GM18873 (cell line): ENCODE data around the gene PIK3R5.
"Not testable (repeated sequence)": the region's sequence is repeated elsewhere in the genome, so short reads cannot be mapped to it uniquely, and the experiment has no call there.

Source experiments
- ATAC-seq: cut with Tn5 transposase; IDR thresholded peaks from one replicate; pipeline ENCODE4 v1.9.1; 2021; ENCODE audit warnings: mild to moderate bottlenecking, moderate library complexity, moderate number of reproducible peaks; ENCODE audit not compliant: unreplicated experiment, low FRiP score

PIK3R5 gene

GRCh38 chr17:8898636-8899035 lies 66.9 kb downstream of the PIK3R5 start:
- ATAC-seq, result no peak

- ATAC-seq, result no peak
These were observed 67.4 kb downstream of the PIK3R5 start for GRCh38 chr17:8898126-8898525.

DNA sequence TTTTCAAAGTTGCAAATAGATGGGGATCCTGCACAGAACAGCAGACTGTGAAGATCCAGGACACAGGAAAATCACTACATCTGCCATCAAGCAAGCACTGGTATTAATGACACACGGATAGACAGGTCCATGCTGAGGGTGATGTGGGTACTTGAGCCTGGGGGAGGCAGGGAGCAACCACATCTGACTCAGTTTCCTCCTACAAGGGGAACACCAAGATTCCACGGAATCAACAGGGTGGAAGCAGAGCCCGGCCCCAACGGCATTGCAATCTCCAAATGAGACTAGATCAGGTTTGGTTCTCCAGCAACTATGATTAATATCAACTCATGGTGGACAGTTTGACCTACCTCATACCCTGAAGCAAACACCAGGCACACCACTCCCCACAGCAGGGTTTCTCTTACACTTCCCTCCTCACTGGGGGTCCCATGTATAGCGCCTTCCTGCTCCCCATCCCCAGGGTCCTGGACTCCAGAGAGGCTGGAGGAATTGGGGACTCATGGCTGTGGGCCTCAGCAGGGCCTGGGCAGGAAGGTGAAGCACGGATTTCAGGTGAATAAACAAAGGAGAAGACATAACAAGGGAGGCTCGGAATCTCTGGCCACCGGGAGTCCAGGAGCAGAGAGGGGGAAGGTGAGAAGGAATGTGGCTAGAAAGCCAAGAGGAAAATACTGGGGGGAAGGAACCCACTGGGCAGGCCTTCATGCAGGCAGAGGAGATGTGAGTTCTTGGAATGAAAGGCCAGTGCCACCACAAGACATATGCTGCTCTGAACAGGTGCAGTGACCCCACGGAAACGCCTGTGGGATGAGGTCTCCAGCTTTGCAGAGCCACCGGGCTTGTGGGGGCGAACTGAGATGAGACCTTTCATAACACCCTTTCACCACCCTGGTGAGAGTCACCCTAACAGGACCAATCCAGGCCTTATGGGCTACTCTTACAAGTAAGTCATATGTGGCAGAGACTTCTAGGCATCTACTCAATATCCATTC lies 68.6 kb downstream of the PIK3R5 start:
- ATAC-seq, result no peak

DNA sequence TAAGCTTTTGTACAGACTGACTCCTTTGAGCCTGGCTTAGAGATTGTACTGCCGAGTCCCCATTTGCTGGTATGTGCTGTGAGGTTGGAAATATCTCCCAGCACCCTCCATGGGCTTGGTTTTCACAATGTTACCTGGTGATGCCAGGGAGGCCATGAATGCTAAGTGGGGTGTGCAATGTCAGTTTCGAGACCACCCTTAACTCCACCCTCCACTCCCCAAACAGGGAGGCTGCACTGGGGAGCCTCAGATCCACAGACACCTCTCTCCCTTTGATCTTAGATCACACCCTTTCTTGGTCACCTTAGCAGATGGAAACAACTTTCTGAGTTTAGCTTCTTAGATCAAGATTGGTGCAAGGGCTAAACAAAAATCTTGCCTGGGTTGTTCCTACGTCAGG lies 69.4 kb downstream of the PIK3R5 start:
- ATAC-seq, result no peak

DNA sequence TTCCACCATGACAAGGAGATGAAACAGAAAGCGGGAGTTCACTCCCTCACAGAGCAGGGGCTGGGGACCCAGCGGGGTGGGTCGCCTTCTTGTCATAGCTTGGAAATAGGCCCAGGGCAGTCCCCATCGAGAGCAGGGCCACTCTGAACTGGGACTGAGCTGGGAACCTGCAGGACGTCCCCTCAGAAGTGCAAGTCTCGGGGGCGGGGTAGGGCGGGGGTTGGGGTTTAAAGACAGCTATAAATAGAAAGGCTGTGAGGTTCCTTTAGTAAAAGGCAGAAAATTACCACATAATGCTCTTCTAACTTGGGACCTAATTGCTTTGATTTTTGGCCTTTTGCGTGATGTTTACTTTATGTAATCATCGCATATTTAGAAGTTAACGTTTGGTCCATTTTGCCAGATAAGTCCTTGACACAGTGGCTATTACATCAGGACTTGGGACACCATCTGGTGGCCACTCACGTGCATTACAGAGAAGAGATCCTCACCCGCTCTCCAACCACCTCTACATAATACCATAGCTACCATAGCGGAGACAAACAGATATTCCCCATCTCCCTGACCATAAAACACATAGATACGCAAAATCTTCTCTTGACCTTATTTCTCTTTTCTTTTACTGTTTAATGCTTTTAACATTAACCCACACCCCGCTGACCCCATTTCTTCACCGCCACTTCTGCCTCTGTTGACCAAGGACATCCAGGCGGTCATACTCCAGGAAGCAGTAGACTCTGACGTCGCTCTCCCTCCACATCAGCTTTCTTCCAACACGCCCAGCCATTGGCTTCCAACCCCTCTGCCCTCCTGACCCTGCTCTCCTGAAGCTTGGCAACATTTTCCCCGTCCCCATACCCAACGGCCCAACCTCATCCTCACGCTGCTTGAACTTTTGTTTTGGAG lies 70.6 kb downstream of the PIK3R5 start:
- ATAC-seq, result no peak

DNA sequence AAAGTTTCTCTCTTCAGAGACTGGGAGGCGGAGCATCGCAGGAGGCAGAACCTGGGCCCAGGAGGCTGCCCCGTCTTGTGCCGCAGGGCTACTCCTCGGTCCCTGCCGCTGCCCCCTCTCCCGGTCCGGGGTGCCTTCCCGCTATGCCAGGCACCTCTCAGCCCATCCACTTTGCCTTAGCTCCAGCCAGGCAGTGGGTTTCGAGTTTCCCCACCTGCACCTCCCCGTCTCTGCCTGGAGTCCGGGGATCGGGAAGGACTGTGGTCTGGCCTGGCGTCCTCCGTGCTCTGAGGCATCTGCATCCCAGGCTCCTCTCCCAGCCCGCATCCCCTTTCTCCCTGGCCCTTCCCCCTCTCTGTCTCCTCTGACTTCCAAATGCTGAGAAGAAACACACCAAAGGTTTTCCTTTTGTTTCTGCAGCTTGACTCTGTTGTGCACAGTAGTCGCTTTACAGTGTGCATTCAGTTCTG lies 71.3 kb downstream of the PIK3R5 start:
- ATAC-seq, result no peak

- ATAC-seq, result no peak
These were observed 71.8 kb downstream of the PIK3R5 start for GRCh38 chr17:8893621-8894201.

- no peak for ATAC-seq
These were observed 72.4 kb downstream of the PIK3R5 start for GRCh38 chr17:8893059-8893458.

- ATAC-seq, result no peak
These were observed 73.2 kb downstream of the PIK3R5 start for GRCh38 chr17:8892338-8892690.

- ATAC-seq, result no peak
These were observed 74.8 kb downstream of the PIK3R5 start for GRCh38 chr17:8890671-8891070.

DNA sequence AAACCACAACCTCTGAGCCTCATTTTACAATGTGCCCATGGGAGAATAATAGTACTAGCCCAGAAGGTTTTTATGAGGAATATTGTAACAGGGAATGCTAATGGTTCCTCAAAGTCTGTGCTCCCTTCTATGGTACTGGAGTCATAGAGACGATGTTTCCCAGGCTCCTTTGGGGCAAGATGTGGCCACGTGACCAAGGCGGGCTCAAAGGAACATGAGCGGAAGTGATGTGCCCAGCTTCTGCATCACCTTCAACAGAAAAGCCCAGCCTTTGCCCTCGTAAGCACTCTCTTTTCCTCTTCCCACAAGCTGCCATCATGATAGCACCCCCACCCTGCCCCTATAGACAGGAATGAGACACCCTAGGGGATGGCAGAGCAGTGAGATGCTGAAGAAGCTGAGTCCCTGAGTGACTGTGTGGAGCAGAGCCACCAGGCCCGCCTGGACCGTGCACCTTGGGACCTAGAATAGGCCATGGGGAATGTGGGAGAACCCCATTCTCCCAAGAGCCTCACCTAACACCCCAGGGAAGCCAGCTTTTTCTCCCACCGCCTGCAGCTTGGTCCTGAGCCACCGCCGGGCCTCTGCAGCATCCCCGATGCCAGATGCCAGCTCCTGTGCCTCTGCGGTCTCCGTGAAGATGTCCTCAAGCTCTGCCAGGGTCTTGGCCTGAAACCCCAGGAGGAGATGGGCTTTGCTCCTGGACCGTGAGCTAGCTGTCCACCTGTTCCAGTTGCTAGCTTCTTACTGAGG lies 75.9 kb downstream of the PIK3R5 start:
- no peak for ATAC-seq

- no peak for ATAC-seq
These were observed 76.7 kb downstream of the PIK3R5 start for GRCh38 chr17:8888704-8889302.

- ATAC-seq, result no peak
These were observed 77.4 kb downstream of the PIK3R5 start for GRCh38 chr17:8887834-8888703.

GRCh38 chr17:8887301-8887700 lies 78.2 kb downstream of the PIK3R5 start:
- ATAC-seq, result no peak

- ATAC-seq, result no peak
These were observed 79.4 kb downstream of the PIK3R5 start for GRCh38 chr17:8885967-8886684.

DNA sequence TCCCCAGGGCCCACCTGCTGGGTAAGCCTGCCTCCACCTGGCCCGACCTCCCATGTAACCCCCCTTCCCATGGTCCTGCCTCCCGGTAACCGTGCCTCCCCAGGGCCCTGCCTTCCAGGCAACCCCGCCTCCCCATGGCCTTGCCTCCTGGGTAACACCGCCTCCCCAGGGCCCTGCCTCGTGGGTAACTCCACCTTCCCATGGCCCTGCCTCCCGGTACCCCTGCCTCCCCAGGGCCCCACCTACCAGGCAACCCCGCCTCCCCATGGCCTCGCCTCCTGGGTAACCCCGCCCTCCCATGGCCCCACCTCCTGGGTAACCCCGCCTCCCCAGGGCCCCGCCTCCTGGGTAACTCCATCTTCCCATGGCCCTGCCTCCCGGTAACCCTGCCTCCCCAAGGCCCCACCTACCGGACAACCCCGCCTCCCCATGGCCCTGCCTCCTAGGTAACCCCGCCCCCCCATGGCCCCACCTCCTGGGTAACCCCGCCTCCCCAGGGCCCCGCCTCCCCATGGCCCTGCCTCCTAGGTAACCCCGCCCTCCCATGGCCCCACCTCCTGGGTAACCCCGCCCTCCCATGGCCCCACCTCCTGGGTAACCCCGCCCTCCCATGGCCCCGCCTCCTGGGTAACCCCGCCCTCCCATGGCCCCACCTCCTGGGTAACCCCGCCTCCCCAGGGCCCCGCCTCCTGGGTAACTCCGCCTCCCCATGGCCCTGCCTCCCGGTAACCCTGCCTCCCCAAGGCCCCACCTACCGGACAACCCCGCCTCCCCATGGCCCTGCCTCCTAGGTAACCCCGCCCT lies 80.1 kb downstream of the PIK3R5 start:
- not testable (repeated sequence) for ATAC-seq

DNA sequence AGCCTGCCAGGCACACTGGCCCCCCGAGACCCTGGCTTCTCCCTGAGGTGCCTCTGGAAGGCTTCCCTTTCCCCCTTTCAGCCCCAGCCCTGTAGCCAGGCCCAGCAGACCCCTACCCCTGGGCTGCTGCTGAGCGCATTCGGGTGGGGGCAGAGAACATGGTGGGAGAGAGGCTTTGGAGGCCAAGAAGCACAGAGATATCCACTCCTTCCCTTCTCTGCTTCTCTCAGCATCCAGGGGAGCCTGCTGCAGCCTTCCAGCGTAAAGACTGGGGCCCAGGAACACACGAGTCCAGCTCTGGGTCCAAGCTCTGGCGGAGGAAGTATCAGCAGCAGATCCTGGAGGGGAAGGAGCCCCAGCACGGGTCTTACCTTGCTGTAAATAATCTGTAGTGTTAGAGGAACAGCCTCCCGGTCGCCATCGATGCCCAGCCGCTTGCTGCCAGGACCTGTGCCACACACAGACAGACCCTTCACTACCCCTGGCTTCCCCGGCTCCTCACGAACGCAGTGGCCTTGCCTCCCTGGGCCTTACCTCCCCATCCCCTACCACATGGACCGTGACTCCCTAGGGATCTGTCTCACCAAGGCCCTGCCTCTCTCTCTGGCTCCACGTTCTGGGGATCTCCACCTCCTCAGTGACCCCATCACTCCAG lies 81.0 kb downstream of the PIK3R5 start:
- ATAC-seq, result no peak
